Muscle of back (tissue), 13 donors: ENCODE measurements around the gene RANBP3L. TPM values are rescaled to one million over a fixed set of nuclear protein-coding genes. Genes with fewer than 3 reads are reported as not detected.
A peak's percentile ranks its signal among the peaks of the same experiment; 100 is the strongest.
"Not testable (repeated sequence)": the region's sequence is repeated elsewhere in the genome, so short reads cannot be mapped to it uniquely, and the experiment has no call there.

Source experiments
- DNase-seq, 3 donors: peaks; one replicate each; pipeline versions ENCODE4 v3.0.0 to v3.0.0-alpha.2; 2013
- long read RNA-seq, 9 donors: transcript quantifications; one replicate each; lab custom pipeline, GENCODE V29; 2026
- polyA plus RNA-seq, 10 donors: library from polyadenylated mRNA; unstranded; fragments of 120-200 nt; gene quantifications; one replicate each; pipeline ENCODE4 v1.2.1, GENCODE V29; 2013; ENCODE audit not compliant: insufficient read length in 10 of 10

Gene RANBP3L, protein sequence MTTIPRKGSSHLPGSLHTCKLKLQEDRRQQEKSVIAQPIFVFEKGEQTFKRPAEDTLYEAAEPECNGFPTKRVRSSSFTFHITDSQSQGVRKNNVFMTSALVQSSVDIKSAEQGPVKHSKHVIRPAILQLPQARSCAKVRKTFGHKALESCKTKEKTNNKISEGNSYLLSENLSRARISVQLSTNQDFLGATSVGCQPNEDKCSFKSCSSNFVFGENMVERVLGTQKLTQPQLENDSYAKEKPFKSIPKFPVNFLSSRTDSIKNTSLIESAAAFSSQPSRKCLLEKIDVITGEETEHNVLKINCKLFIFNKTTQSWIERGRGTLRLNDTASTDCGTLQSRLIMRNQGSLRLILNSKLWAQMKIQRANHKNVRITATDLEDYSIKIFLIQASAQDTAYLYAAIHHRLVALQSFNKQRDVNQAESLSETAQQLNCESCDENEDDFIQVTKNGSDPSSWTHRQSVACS
- under 1 TPM; 0.29 to 0.94 (median 0.42) TPM for polyA plus RNA-seq
- long read RNA-seq, donor 1, result 0 reads
- long read RNA-seq, donor 2, result 0 reads
- long read RNA-seq, donor 3, result 0 reads
- long read RNA-seq, donor 4, partial matches to known transcripts, result 0 of 1 reads
- long read RNA-seq, donor 4, other reads (novel, unspliced or antisense), result 0 of 1 reads
- long read RNA-seq, donor 5, result 0 reads
- long read RNA-seq, donor 6, result 0 reads
- long read RNA-seq, donor 7, result 0 reads
- long read RNA-seq, donor 8, result 0 reads
- long read RNA-seq, donor 9, result 0 reads

- peak in 2 of 3 donors; percentile 34 to 62 for DNase-seq
Observed at GRCh38 chr5:36301858-36302603, at the start of gene RANBP3L. Gene RANBP3L (minus strand): TSS chr5:36301902. CDS start chr5:36301416, 486 bp downstream.

GRCh38 chr5:36346896-36347690 lies 45.4 kb upstream of the RANBP3L start:
- DNase-seq, result no peak

- no peak for DNase-seq
Observed at GRCh38 chr5:36344899-36345298, 43.2 kb upstream of the RANBP3L start.

DNA sequence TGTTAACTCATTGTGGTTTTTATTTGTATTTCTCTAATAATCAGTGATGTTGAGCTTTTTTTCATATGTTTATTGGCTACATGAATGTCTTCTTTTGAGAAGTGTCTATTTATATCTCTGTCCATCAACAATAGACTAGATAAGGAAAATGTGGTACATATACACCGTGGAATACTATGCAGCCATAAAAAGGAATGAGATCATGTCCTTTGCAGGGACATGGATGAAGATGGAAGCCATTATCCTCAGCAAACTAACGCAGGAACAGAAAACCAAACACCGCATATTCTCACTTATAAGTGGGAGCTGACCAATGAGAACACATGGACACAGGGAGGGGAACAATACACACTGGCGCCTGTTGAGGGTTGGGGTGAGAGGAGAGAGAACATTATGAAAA lies 40.0 kb upstream of the RANBP3L start:
- DNase-seq, result not testable (repeated sequence)

DNA sequence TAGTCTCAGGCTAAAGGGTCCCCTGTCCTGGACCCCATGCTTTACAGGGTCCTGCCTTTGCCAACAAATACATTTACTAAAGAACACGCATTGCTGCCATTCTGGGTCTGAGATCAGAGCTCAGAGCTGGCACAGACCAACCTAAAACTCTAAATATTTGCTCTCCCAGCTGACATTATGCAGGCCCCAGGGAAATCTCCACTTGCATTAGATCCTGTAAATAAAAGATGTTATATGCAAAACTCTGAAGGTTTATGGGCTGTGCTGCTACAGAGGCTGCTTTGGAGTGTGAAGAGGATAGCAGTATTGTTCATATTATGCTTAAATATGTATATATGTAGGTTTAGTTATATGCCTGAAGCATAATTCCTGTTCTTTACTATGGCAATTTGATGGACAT lies 35.9 kb upstream of the RANBP3L start:
- DNase-seq, result no peak

DNA sequence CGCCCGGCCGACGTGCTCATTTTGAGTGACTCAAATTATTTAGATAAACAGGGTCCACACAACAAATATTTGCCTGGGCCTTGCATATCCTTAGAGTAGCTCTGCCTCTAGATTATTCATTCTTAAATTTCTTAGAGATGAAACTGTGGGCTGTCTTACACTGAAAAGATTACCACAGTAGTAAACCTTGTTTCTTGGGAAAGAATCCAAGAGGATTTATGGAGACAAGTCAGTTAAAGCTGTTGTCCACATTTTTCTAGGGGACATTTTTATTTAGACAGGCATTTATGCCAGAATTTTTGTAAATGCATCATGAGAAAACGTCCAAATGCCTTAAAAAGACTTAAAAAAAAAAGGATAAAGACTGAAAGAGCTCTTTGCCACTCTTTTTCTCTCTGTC lies 32.6 kb upstream of the RANBP3L start:
- no peak for DNase-seq

DNA sequence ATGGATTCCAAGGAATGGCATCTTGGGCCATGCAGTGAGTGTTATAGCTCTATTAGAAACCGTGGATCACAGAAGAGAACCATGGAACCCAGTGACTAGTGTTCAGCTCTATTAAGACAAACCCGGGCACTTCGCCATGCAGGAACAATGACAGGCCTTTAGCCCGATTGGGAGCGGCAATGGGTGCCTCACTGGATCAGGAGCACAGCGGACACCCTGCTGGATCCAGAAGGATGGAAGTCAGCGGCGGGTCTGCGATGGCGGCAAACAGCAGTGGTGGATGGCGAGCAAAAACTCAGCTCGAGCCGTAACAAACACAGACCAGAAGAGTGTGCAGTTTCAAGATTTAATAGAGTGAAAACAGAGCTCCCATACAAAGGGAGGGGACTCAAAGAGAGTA lies 31.0 kb upstream of the RANBP3L start:
- not testable (repeated sequence) for DNase-seq

DNA sequence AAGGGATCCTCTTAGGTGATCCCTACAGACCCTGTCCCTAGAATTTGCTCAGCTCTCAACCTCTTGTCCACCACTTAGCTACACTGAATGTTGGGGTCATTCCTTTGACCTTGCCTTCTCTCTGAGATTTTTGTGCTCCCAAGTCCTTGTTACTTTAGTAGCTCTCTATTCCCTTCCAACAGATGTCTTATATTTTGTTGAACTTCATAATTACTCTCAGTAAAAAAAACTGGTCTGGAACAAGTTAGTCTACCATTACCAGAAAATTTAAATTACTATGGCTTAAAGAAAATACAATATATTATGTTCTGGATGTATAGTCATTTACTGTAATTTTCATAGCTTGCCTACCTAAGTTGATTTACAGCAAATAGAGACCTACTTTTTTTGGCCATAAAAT lies 23.5 kb upstream of the RANBP3L start:
- no peak for DNase-seq

DNA sequence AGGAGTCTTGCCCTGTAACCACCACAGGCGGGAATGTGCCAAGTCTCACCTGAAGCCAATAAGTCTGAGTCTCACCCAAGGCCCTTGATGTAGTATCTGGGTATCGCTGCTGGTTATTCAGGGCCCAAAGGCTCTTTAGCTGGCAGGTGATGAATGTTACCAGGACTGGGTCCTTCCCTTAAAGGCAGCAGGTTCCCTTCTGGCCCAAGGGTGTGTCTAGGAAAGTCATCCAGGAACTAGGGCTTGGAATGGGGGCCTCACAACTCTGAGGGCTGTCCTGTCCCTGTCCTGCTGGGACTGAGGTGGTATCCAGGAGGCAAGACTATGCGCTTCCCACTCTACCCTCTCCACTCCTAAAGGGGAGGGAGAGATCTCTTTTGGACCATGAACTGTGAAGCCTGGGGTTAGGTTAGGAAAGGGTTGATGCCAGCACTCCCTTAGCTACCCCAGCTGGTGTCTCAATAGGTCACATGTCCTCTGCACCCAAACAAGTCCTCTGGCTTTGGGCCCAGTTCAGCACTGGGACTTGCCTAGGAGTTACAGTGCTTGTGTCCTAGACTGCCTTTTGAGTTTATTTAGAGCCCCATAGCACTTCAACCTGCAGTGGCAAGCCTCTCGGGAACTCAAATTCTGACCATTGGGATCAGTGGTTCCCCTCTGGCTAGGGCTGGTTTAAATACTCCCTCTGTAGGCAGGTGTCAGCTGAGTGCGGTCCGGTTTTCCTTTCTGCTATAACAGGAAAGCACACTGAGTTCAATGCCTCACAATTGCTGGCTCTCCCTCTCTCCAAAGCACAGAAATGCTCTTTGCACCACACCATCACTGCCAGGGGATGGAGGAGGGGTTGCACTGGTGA lies 22.5 kb upstream of the RANBP3L start:
- DNase-seq, result no peak

GRCh38 chr5:36312953-36313672 lies 11.4 kb upstream of the RANBP3L start:
- no peak for DNase-seq

DNA sequence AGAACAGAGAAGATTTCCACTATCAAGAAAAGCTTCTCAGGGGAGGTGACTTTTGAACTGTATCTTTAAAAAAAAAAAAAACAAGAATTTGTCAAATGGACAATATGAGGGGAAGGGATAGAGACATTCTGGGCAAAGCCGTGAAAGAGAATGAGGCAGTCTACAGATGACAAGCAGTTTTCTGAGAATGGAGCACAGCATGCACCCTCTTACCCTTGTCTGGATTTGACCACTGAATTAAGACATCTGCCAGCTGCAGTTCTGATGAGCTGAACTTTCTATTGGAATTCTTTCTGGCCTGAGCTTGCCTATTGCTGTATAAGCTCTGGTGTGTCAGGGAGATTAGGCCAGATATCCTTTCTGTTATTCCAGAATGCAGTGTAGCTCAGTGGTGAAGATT lies 10.3 kb upstream of the RANBP3L start:
- DNase-seq, result no peak

- no peak for DNase-seq
Observed at GRCh38 chr5:36310138-36310537, 8.4 kb upstream of the RANBP3L start.

DNA sequence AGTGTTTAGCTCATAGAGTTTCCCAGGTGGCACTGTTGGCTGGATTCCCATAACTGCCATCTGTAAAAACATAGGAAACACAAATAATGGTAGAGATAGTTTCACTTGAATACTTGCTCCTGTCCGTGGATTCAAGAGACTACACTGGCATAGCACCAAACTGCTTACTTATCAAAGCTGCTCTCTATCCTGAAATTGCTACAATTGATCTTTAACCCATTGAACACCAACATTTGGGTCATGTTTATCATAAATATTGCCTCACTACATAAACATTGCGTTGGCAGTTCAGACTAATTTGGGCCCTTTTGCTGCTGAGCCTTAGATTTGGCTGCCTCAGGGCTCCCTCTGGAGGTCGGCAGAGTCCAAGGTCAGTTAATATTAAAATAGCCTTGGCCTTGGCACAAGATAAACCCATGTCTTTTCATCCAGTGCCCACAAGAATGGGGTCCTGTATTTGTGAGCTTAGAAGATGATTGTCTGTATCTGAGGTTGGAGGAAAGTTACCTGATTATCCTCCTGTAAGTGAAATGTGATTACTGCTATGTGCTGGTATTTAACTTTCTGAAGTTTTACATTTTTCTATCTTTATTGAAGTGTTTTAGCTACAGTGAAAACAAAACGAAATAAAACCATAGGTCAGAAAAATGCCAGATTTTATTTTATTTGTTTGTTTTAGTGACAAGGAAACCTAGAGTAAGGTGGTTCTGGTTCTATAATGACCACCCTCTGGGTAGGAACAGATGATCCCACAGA lies 4.0 kb upstream of the RANBP3L start:
- DNase-seq, result peak in 2 of 3 donors; percentile 57 to 76

DNA sequence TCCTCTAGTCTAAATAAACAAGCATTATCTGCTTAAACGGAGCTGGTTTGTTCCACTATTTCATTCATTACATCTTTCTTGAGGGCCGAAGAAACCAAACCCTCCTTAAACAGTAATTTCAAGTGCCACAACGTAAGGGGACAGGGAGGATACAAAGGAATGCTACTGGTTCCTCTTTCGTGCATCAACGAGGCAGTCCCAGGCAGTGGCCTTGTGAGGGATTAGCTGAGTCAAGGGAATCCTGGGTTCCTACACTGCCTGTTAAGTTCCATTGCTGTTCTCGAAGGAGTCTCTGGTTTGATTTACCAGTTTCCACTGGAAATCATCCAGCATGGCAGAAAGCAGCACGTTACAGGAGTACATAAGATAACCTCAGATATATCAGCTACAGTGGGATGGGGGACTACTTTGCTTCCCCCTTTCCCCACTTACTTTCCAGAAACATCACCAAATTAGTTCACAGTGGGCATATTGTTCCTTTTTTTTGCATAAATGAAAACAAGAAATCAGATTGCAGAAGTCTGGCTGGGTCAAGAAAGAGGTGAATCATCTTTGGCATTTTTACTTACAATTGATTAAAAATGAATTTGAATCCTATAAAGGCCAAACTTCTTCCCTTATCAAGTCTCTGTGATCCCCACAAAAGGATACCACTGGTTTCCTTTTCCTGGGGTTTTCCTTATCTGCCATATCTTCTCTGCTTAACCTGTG lies 2.5 kb upstream of the RANBP3L start:
- DNase-seq, result no peak

- peak in 1 of 3 donors; percentile 15 for DNase-seq
Observed at GRCh38 chr5:36300927-36301540, 668 bp downstream of the RANBP3L start.

DNA sequence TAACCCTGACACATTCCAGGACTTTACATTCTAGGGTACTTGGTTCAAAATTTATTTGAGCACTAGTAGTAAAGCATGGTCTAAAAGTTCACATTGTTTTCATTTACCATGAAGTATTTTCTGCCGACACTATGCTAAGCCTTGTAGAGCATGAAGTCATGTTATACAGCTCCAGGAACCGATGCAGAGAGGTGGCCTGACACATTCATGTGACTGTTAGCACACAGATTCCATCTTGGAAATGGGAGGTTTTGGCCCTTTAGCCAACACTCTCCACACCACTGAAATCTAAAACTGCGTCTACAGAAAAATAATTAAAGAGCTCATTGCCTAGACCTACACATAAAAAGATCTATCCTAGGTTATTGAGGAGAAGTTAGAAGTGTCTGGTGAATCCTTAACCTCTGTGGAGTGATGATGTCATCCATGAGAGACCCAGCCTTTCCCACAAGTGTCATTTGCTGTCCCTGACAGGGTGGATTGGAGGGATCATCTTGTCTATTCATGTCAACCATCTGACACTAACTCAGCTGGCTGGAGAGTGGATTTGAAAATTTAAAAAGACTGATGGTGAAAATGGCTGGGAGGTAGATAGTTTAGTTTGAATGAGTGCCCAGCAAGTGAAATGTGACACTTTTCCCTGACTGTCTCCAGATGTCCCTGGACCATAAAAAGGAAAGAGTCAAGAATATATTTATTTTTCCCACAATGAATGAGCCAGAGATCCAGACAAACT lies 1.3 kb downstream of the RANBP3L start:
- peak; percentile 37 to 74 (median 59) for DNase-seq

DNA sequence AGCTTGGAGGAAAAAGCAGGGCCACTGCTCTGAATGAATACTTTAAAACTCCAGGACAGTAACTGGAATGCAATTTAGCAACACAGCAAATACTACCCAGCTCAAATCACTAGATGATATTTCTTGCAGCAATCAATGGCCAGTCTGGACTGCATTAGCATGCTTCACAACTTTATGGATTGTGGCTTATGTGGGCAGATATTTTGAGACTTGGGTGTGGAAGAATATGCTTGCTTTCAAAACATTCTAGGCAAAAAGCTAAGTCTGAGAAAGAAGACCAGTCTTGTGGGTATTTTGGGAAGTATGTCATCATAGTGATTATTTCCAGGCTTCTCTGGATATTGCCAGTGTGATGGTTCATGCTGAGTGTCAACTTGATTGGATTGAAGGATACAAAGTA lies 3.1 kb downstream of the RANBP3L start:
- no peak for DNase-seq
